ENCODE measurements around the gene RASAL3.

The RASAL3 gene

GRCh38 chr19:15425321-15425950, 38.9 kb downstream of the RASAL3 start:
- Histone ChIP-seq H3K27me3 (ENCODE audit: insufficient read depth, low read depth, severe bottlenecking) (no peaks in the 10 kb centered on the region), H3K36me3 (peaks cover 75% of the 10 kb centered on the region), H3K9me3 (ENCODE audit: severe bottlenecking) (no peaks in the 10 kb centered on the region), H3K27ac (no peak overlapping the region), H3K4me3 (ENCODE audit: low read depth, low read length) (no peak overlapping the region)
- DNase-seq = no peak
- TF ChIP-seq CTCF (IDR thresholded peaks at IDR 0.05; ENCODE audit: low read depth, low read length) = no peak

- no peaks in the 10 kb centered on the region for H3K9me3 ChIP-seq (ENCODE audit: severe bottlenecking)
- no peak overlapping the region for H3K4me3 ChIP-seq (ENCODE audit: low read depth, low read length)
- peaks cover 69% of the 10 kb centered on the region for H3K36me3 ChIP-seq
- H3K27me3 ChIP-seq (ENCODE audit: insufficient read depth, low read depth, severe bottlenecking) = no peaks in the 10 kb centered on the region
- DNase-seq = no peak
- no peak for TF ChIP-seq CTCF (IDR thresholded peaks at IDR 0.05; ENCODE audit: low read depth, low read length)
- H3K27ac ChIP-seq = no peak overlapping the region
Measured at GRCh38 chr19:15424692-15425272, 39.6 kb downstream of the RASAL3 start.

- peaks cover 62% of the 10 kb centered on the region for H3K36me3 ChIP-seq
- TF ChIP-seq CTCF (IDR thresholded peaks at IDR 0.05; ENCODE audit: low read depth, low read length) = no peak
- H3K4me3 ChIP-seq (ENCODE audit: low read depth, low read length) = no peak overlapping the region
- no peaks in the 10 kb centered on the region for H3K27me3 ChIP-seq (ENCODE audit: insufficient read depth, low read depth, severe bottlenecking)
- no peak overlapping the region for H3K27ac ChIP-seq
- H3K9me3 ChIP-seq (ENCODE audit: severe bottlenecking) = no peaks in the 10 kb centered on the region
- no peak for DNase-seq
Measured at GRCh38 chr19:15424121-15424520, 40.2 kb downstream of the RASAL3 start.

- no peak for TF ChIP-seq CTCF (IDR thresholded peaks at IDR 0.05; ENCODE audit: low read depth, low read length)
- H3K9me3 ChIP-seq (ENCODE audit: severe bottlenecking) = no peaks in the 10 kb centered on the region
- no peak overlapping the region for H3K4me3 ChIP-seq (ENCODE audit: low read depth, low read length)
- DNase-seq = no peak
- H3K36me3 ChIP-seq = peaks cover 59% of the 10 kb centered on the region
- H3K27ac ChIP-seq = no peak overlapping the region
- H3K27me3 ChIP-seq (ENCODE audit: insufficient read depth, low read depth, severe bottlenecking) = no peaks in the 10 kb centered on the region
Measured at GRCh38 chr19:15423130-15423529, 41.2 kb downstream of the RASAL3 start.

GRCh38 chr19:15422296-15423075, 41.9 kb downstream of the RASAL3 start:
- H3K4me3 ChIP-seq (ENCODE audit: low read depth, low read length) = no peak overlapping the region
- H3K27me3 ChIP-seq (ENCODE audit: insufficient read depth, low read depth, severe bottlenecking) = no peaks in the 10 kb centered on the region
- no peak for TF ChIP-seq CTCF (IDR thresholded peaks at IDR 0.05; ENCODE audit: low read depth, low read length)
- peaks cover 52% of the 10 kb centered on the region for H3K36me3 ChIP-seq
- no peak for DNase-seq
- H3K27ac ChIP-seq = no peak overlapping the region
- H3K9me3 ChIP-seq (ENCODE audit: severe bottlenecking) = no peaks in the 10 kb centered on the region
